NCI-H1105 treated with DMSO at 0.1 percent for 48 hours (cell line): Measurements from ENCODE around the gene GABPB1.

ENCODE experiments used
- DNase-seq: peaks from one replicate; lab custom pipeline; 2025; lab: John Stamatoyannopoulos, UW

Gene GABPB1

DNA sequence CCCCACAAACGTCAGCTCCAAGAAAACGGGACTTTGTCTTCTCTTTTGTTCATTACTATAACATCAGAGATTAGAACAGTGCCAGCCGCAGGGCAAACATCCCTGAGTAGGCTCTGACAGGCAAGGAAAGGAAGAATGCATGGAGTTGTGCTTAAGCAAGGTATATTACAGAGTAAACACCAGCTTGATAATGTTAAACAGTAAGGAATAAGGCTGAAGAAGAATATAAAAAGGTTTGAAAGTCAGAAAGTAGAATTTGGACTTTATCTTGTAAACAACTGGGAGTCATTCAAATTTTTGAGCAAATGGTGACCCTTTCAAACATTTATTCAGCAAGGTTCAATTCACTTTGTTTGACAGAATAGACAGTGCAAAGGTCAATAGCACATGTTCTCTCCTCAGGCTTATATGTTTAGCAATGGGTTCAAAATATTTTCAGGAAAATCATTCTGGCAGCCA lies 11.0 kb downstream of the GABPB1 start:
- DNase-seq = no peak

DNA sequence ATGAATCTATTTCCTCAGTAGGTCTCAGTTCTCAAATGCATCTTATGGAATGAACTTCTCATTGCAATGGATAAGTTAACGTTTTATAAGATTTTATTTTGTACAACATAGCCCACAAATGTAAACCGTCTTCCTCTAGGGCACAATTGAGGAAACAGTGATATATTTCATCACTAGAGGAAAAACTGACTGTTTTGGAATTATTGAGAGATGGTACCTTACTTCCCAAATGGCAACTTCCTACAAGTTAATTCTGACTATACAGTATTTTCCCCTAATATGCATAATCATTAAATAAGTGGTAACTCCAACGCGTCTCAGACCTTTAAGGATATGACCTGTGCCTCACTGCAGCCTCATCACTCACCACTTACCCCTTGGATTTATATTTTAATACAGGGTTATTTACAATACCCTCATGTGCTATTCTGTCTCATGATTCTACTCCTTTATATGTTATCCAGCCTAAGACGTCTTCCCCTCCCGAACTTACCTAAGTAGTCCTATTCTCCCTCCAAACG lies 13.3 kb downstream of the GABPB1 start:
- DNase-seq = no peak

DNA sequence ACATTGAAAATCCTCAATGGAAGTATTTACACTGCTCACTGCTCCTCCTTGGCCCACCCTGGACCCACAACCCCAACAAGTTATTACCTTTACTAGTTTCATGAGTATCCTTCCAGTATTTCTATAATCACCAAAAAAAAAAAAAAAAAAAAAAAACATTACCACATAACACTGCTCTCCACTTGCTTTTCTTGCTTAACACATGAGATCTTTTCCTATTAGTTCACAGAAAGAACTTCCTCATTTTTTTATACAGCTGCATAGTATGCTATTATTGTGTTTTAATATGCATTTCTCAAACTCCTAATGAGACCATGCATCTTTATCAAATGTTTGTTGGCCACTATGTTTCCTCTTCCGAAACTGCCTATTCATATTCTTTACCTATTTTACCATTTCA lies 14.6 kb downstream of the GABPB1 start:
- no peak for DNase-seq

DNA sequence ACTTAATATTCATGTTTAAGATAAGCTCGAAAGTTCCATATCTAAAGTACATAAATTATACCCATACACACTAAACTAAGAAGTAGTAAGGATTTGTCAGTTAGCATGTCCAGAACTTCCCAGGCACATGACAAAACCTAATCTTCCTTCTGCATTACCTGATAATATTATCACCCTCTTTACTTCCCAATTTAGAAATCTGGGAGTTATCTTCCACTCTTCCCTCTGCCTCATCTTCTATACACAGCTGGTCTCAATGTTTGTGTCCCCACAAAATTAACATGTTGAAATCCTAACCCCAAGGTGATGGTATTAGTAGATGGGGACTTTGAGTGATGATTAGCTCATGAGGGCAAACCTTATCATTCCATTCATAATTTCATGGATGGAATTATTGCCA lies 15.3 kb downstream of the GABPB1 start:
- no peak for DNase-seq

DNA sequence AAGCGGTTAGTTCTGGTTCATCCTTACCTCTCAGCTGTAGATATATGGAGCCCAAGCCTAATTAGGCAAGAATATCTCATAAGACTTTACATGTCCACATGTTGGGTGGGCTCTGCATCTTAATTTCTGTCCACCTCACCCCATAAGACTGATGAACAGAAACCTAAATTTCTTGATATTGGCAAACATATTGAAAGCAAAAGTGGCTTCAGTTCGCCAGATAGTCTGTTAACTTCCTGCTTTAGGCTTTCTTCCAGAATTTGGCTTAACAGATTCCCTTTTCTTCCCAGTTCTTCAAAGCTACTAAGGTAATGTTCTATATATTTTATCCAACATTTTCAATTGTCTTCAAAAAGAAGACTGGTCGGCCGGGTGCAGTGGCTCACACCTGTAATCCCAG lies 19.7 kb downstream of the GABPB1 start:
- DNase-seq = no peak

DNA sequence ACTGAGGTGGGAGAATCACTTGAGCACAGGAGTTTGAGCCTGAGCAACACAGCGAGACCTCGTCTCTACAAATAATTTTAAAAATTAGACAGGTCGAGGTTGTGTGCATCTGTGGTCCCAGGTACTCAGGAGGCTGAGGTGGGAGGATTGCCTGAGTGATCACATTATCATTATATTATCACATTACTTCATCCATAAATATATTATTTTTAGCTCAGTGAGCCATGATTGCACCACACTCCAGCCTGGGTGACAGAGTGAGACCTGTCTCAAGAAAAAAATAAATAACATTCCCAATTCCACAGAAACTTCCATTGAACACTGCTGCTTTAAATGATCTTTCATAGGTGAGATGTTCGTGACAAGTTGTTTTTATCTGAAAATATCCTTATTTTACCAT lies 21.8 kb downstream of the GABPB1 start:
- no peak for DNase-seq

DNA sequence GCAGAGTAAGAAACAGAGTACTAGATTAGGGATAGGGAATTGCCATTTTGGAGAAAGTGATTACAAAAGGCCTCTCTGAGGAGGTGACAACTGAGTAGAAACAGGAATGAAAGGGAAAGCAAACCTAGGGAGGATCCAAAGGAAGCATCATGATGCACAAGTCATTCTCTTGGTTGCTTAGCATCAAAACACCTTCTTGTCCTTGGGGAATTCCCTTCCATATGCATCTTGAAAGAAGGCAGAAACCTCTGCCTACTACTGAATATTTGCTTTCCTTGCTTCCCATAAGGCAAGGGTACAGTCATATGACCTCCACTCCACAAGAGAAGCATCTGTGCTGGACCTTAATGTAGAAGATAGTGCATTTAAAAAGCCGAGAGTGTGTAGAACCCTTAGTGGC lies 24.1 kb downstream of the GABPB1 start:
- DNase-seq = no peak

DNA sequence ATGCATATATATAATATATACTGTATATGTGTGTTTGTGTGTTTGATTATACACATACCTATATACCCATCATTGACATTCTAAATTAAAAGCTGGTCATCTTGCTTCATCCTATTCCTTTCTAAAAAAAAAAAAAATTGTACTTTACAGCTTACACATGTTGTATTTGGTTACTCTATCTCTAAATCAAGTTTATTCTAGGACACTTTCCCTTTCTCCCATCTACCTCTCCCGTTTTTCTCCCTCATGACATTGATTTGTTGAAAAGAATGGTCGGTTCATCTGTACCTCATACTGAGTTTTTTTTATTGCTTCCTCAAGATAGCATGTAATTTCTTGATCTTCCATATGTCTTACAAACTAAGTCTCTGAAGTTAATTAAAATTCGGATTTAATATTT lies 26.9 kb downstream of the GABPB1 start:
- DNase-seq = no peak

DNA sequence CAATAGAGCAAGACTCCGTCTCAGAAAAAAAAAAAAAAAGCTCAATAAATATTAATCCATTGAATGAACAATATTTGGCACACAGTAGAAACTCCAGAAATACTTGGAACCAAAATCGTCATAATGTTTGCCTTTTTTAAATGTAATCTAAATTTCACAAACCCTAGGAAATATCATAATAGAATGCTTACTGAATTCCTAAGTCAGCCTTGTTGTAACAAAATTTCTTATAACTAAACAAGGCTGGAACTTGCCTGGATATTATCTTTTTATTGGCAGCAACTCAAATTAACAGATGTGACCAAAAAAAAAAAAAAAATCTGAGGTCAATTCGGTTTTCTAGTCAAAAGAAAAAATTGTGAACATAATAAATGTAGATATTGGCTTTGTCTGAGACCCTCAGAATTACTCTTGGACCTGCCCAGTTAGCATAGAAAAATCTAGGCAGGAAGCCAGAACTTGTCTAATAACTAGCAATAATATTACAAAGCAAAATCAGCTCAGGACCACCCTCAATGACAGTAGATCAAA lies 33.3 kb downstream of the GABPB1 start:
- DNase-seq = no peak

DNA sequence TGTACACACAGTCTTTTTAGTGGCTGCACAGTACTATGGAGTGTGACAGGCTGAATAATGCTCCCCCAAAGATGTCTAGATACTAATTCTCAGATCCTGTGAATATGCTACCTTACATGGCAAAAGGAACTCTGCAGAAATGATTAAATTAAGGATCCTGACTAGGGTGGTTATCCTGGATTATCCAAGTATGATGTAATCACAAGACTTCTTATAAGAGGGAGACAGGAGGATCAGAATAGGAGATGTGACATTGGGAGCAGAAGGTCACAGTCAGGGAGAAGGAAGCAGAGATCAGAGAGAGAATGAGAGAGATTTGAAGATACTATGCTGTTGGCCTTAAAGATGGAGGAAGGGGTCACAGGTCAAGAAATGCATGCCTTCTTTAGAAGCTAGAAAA lies 34.5 kb downstream of the GABPB1 start:
- no peak for DNase-seq

DNA sequence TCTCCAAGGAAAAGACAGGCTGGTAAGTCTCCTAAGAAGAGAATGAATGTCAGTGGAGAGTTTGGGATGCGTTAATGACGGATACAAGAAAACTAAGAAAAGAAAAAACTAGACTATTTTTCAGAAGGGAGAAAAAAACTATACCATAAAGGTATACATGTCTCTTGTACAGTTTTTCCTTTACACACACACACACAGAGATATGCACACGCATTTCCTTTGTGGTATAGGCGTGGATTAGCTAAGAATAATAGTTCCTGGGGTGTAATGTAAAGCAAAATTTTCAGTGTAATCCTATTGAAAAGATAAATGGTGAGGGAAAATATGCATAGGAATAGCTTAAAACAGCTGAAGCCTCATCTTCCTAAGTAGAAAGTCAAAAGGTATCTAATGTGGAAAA lies 36.3 kb downstream of the GABPB1 start:
- DNase-seq = no peak

DNA sequence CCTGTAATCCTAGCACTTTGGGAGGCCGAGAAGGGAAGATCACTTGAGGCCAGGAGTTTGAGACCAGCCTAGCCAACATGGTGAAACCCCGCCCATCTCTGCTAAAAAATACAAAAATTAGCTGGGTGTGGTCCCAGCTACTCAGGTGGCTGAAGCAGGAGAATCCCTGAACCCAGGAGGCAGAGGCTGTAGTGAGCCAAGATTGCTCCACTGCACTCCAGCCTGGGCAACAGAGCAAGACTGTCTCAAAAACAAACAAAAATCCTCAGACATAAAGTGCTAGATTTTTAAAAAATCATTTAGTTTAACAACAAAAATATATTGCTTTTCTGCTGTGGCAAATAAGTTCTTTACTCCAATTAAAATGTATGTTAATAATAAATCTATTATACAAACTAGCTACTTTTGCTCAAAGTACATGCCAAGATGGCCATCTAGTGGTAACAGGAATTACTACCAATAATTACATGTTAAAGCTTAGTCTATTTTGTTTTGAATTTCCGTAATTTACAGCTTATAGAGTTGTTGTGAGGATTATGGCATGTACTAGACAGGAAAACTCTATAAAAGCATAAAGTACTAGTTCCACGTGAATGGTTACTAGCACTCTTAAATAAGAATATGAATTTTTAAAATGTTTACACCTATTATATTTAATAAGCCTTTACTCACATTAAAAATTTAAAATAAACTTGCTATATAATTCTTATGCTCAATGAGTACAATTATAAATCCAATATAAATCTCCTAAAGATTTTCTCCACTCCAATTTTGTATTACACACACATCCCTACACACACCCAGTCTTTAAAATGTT lies 39.0 kb downstream of the GABPB1 start:
- peak; percentile 24 for DNase-seq

DNA sequence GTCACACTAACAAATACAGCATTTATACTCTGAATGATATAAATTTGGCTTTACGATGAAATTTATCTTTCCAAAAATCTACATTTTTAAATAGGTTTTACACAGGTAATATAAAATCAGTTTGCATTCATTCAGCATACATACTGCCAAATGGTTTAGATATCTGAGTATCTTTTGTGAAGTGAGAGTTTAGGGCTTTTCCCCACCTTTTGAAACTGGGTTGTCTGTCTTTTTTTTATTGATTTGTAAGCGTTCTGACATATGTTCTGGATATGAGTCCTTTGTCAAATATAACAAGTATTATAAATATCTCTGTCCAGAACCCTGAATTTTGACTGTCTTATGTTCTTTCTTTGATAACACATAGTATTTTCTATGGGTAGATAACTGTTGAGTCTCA lies 42.4 kb downstream of the GABPB1 start:
- DNase-seq = no peak

DNA sequence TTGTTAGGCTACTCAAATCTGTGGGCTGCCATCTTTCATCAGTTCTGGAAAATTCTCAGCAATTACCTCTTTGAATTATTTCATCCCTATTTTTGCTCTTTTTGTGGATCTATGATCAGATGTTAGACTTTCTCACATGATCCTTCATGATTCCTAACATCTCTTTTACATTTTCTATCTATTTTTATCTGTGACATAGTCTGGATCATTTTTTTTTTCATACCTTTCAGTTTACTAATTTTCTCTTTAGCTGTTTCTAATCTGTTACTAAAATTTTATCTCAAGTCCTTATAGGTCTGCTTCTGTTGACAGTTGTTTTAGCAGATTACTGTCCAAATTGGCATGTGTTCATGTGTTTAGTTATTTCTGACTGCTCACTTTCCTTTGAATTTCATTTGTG lies 47.2 kb downstream of the GABPB1 start:
- DNase-seq = no peak

DNA sequence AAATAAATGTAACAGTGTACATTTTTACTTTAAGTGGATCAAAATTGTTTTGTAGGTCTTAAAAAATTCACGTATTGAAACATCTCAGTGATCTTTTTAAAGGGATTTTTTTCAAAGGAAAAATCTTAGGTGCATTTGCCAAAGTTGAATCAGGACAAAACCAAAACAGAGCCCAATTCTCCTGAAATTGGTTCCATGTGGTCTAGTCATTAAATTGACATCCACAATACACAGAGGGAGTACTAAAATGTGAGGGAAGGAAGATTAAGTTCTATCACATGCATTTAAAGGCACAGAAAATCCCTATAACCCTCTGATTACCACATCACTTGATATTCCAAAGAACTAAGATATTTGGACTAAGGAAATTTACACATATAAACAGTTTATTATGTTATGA lies 50.2 kb downstream of the GABPB1 start:
- no peak for DNase-seq

DNA sequence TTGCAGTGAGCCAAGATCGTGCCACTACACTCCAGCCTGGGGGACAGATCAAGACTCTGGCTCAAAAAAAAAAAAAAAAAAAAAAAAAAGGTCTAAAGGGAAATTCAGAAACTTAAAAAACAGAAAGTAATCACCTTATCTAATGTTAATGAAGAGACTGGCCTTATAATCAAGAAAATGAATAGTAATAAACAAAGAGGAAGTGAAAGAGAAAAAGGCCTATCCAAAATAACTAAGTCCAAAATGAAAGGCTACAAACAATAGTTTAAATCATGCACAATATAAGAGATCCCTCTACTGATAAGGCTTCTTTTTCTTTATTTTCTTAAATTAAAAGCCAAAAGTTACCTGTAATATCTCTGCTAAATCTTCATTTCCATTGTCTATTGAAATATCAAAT lies 52.4 kb downstream of the GABPB1 start:
- no peak for DNase-seq

DNA sequence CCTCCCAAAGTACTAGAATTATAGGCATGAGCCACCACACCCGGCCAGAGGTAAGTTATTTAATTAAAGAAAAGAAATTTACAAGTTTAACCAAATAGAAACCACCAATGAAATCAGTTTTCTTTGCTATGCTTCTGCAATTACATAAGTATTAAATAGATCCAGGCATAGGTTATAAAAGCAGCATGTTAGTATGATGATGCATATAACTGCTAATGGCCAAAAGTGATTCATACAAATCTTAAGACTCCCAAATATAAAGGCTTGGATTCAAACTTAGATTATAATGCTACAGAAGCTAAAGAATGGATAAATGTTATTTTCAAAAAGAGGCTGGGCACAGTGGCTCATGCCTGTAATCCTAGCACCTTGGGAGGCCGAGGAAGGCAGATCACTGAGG lies 56.7 kb downstream of the GABPB1 start:
- DNase-seq = no peak

DNA sequence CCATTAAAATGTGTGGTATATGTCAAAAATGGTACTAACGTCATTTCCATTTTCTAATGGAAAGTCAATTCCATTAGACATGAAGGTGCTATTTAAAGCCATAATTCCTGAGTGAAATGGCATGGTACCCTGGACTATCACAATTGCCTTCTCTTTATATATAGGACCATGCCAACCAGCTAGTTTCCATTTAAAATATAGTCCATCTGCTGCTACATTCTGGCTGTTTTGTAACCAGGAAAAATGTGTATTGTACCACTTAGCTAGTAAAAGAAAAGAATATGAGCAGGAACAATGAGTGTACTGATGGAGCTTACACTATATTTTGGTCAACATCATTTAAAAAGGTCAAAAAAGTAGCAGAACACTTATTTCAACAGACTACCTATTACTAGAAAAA lies 59.0 kb downstream of the GABPB1 start:
- DNase-seq = no peak

DNA sequence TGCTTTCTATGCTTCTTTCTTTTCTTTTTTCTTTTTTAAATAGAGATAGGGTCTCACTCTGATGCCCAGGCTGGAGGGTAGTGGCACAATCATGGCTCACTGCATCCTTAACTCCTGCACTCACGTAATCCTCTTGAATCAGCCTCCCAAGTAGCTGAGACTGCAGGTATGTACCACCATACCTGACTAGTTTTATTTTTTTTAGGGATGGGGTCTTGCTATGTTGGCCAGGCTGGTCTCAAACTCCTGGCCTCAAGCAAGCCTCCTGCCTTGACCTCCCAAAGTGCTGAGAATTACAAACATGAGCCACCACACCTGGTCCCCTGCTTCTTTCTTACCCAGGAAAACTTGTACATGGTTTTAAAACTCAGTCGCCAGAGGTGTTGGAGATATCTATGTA lies 65.2 kb downstream of the GABPB1 start:
- no peak for DNase-seq

DNA sequence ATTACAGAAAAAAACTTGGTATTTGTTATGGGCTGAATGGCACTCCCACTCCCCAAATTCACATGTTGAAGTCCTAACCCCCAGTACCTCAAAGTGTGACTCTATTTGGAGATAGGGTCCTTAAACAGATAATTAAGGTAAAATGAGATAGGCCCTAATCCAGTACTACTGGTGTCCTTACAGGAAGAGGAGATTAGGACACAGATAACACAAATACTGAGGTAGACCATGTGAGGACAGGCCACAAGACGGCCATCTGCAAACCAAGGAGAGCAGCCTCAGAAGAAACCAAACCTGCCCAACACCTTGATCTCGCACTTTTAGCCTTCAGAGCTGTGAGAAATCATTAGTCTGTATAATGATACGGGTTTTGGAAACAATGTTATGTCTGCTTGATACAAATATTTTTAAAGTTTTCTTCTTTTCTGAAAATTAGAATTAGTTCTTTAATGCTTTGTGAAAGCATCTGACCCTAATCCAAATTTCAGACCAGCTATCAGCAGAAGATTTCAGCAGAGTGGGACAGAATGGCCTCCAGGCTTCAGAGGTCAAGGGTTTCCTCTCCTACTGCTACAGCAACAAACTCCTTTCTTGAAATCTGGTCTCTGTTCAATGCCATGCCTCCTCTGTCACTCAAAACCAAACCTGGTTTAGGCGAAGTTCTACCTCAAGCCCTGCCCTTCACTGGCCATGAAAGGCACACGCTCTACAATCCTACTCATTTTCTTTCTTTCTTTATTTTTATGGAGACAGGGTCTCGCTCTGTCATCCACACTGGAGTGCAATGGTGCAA lies 67.5 kb downstream of the GABPB1 start:
- DNase-seq = no peak

DNA sequence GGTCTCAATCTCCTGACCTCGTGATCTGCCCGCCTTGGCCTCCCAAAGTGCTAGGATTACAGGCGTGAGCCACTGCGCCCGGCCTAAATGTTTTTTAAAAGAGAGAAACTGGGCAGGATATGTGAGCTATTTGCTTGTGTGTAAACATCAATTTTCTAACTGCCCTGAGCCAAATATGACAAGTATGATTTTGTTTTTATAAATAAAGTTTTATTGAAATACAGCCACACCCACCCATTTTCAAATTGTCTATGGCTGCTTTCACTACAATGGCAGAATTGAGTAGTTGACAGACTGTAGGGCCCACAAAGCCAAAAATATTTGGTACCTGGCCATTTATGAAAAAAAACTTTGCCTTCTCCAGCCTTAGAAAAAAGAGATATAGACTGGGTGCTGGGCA lies 73.6 kb downstream of the GABPB1 start:
- DNase-seq = no peak

DNA sequence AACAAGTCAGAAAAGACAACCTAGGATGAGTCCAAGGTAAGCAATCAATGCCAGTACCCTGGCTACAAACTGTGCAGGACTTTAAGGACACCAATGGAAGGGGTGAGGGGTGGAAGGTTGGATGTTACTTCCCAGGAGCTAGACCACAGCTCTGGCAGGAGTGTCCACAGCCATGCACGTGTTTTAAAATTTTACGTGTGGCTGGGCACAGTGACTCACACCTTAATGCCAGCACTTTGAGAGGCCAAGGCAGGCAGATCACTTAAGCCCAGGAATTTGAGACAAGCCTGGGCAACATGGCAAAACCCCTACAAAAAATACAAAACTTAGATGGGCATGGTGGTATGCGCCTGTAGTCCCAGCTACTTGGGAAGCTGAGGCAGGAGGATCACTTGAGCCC lies 74.7 kb downstream of the GABPB1 start:
- no peak for DNase-seq

DNA sequence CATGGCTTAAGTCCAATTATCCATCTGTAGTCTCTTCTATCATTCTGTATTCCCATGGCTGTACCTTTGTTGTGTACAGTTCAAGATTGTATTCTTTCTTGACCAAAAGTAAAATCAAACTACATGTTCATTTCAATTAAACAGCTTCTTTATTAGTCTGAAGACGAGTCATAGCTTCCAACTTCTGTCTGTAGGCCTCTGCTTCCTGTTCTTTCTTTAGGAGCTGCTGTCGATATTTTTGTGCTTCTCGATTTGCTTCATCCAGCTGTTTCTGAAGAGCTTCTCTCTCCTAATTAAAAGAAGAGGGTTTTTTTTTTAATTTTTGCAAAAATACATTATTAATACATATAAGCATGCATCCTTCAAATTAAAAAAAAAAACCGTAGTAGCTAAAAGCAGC lies 76.5 kb downstream of the GABPB1 start:
- no peak for DNase-seq
